GM23248 (cell line): ENCODE data around the gene RAB38.

Experiments used
- EZH2 ChIP-seq: fragments of 200-600 bp; sonication (generic); IDR thresholded peaks from 2 replicates; pipeline ENCODE4 v1.6.1; 2018; ENCODE audit warnings: antibody characterized with exemption, mild to moderate bottlenecking; ENCODE audit not compliant: insufficient read depth, poor library complexity, severe bottlenecking
- EZH2phosphoT487 ChIP-seq: fragments of 200-600 bp; sonication (generic); IDR thresholded peaks from 2 replicates; pipeline ENCODE4 v1.6.1; 2018; ENCODE audit warnings: antibody characterized with exemption, moderate library complexity, mild to moderate bottlenecking, low read depth; ENCODE audit not compliant: insufficient read depth

GRCh38 chr11:88122956-88123355 is 52.3 kb downstream of the RAB38 start:
- no peak for TF ChIP-seq EZH2phosphoT487
- TF ChIP-seq EZH2: no peak
